ENCODE measurements around the gene PDLIM1.

GRCh38 chr10:95278061-95278988 is 12.5 kb downstream of the PDLIM1 start:
- TF ChIP-seq ZNF274 (IDR thresholded peaks at IDR 0.05; ENCODE audit: borderline replicate concordance, extremely low read depth, low read length), result no peak
- TF ChIP-seq SRF (IDR thresholded peaks at IDR 0.05; ENCODE audit: low read depth, low read length), result no peak
- TF ChIP-seq TEAD4 (IDR thresholded peaks at IDR 0.05; ENCODE audit: low read depth, low read length), result no peak
- no peak for TF ChIP-seq JUND (IDR thresholded peaks at IDR 0.05; ENCODE audit: low read length)
- TF ChIP-seq EP300 (IDR thresholded peaks at IDR 0.05; ENCODE audit: borderline replicate concordance in 1 of 2, low read depth in 2 of 2, low read length in 2 of 2), result no peak
- TF ChIP-seq CTCF (IDR thresholded peaks at IDR 0.05; ENCODE audit: control extremely low read depth in 1 of 3, insufficient read depth in 1 of 3, low read depth in 1 of 3, low read length in 3 of 3), result no peak
- TF ChIP-seq RXRA (IDR thresholded peaks at IDR 0.05; ENCODE audit: insufficient read depth, low read depth, low read length), result no peak
- no peak for TF ChIP-seq MAFK (IDR thresholded peaks at IDR 0.05; ENCODE audit: low read depth, low read length)
- no peak for TF ChIP-seq CBX8 (IDR thresholded peaks at IDR 0.05; ENCODE audit: borderline replicate concordance, low read depth, low read length)
- TF ChIP-seq POLR2A (IDR thresholded peaks at IDR 0.05; ENCODE audit: control extremely low read depth in 1 of 2, low read depth in 2 of 2, low read length in 2 of 2), result no peak

Data from H1 (cell line).